ENCODE results near the gene SLC35B1. TPM values are rescaled to one million over a fixed set of nuclear protein-coding genes. Genes with fewer than 3 reads are reported as not detected.
A peak's percentile ranks its signal among the peaks of the same experiment; 100 is the strongest.

SLC35B1 gene
- total and polyA plus RNA-seq, 2 donors (not counting 1 experiment from before 2014, with no cell fraction given): 32.3 to 47.2 TPM

DNA sequence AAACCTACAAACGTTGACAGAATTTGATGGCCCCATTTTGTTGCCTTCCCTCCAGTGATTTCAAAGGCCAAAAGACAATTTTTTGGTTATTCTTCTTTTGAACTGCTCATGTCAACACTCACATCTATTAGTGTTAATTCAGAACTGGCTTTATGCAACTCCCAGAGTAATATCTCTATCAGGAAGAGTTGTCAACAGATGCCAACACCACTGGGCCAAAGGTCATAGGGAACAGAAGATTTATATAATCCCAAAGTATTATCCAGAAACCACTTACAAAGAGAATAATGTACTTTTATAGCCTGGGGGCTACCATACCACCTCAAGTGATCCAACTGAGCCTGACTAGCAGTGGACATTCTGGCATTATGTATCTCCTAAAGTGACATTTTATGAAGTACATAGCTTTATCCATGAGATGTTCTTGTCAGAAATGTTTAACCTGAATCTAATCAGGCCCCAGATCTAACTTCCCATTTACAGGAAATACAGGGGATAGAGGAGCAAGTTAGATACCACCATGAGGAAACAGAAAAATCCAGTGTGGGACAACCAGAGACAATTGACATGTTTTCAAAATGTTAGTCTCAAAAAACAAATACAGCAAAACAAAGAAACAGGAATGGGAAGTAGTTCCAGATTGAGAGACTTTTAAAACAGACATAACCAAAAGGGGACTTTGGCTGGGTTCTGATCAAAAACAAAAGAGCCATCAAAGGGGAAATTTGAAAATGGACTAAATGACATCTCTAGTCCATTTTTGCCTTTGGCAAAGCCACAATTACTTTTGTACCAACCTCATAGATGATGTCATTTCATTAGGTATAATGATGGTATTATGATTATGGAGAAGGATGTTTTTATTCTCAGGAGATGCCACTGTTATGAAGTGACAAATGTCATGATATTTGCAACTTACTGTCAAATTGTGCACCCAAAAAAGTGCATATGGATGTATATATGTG, 37.7 kb upstream of the SLC35B1 start:
- DNase-seq: no peak
- Mint-ChIP-seq H3K9me3 (ENCODE audit: insufficient read depth) (no peaks in the 10 kb centered on the region), H3K4me3 (peak overlapping the region; percentile 93), H3K4me1 (peaks cover 91% of the 10 kb centered on the region), H3K27me3 (no peaks in the 10 kb centered on the region), H3K27ac (peak overlapping the region; percentile 98)
- TF ChIP-seq EZH2 (IDR thresholded peaks at IDR 0.05; ENCODE audit: borderline replicate concordance, insufficient read depth, low read depth, low read length, poor library complexity, severe bottlenecking) (no peak), CTCF (IDR thresholded peaks at IDR 0.05) (no peak)
- Histone ChIP-seq H3K36me3 (replicated peaks in 1 of 2; ENCODE audit: control extremely low read depth in 1 of 2, control insufficient read depth in 1 of 2, extremely low read depth in 1 of 2, insufficient read depth in 2 of 2, low read length in 1 of 2) (peaks cover 0 to 14% of the 10 kb centered on the region in 2 experiments), H3K4me2 (replicated peaks; ENCODE audit: low read depth, low read length, poor library complexity, severe bottlenecking) (peak overlapping the region; percentile 77), H3K9me3 (ENCODE audit: control extremely low read depth in 1 of 3, control insufficient read depth in 2 of 3, insufficient read depth in 1 of 3, low read length in 2 of 3) (no peaks in the 10 kb centered on the region), H3K27me3 (replicated peaks in 1 of 4; ENCODE audit: control extremely low read depth in 1 of 4, control insufficient read depth in 3 of 4, insufficient read depth in 4 of 4, low read length in 3 of 4) (no peaks in the 10 kb centered on the region), H3K27ac (ENCODE audit: low read length in 2 of 2) (peak overlapping the region; percentile 89 to 95), H3K79me2 (ENCODE audit: control insufficient read depth, insufficient read depth, low read length) (peaks cover 89% of the 10 kb centered on the region), H4K20me1 (ENCODE audit: control insufficient read depth, insufficient read depth, low read length, poor library complexity, severe bottlenecking) (no peaks in the 10 kb centered on the region), H3K9ac (ENCODE audit: low read length) (peak overlapping the region; percentile 67), H3K4me3 (ENCODE audit: control extremely low read depth in 1 of 5, extremely low read depth in 1 of 5, insufficient read depth in 1 of 5, low read depth in 2 of 5, low read length in 4 of 5) (peak overlapping the region in 4 of 5 experiments; percentile 56 to 74 (median 70)), H2AFZ (ENCODE audit: insufficient read depth, low read depth, low read length, poor library complexity, severe bottlenecking) (no peak overlapping the region), H3K4me1 (ENCODE audit: control insufficient read depth in 2 of 2, insufficient read depth in 2 of 2, low read length in 2 of 2) (peaks cover 93 to 100% of the 10 kb centered on the region in 2 donors)
- WGBS (ENCODE audit: insufficient coverage): 60% methylated on average over 1 of the region's 1 CpG
- ATAC-seq (ENCODE audit: low read depth): no peak
- ChIA-PET POLR2A (interaction anchor here (1.0 to 5.9 kb wide), 2 partner anchors 17 to 48 kb away, joined by 4 to 75 read pairs; partner anchors contain the start of gene FAM117A), CTCF (interaction anchor here (0.8 to 1.1 kb wide), 2 partner anchors 11 to 21 kb away, joined by 3 read pairs; no protein-coding TSS in a partner anchor)
- intact Hi-C loops (cut with micrococcal nuclease): loop anchor here (1.0 to 2.0 kb wide), 2 partner anchors 19 to 43 kb away; partner anchors contain the start of genes FAM117A and KAT7

Measured in B cell (primary cell).